GM18868 (cell line): ENCODE data around the gene CACNA1G.

Experiments used
- ATAC-seq: cut with Tn5 transposase; IDR thresholded peaks from one replicate; pipeline ENCODE4 v1.9.1; 2021; ENCODE audit warnings: mild to moderate bottlenecking, moderate library complexity; ENCODE audit not compliant: unreplicated experiment

CACNA1G gene

DNA sequence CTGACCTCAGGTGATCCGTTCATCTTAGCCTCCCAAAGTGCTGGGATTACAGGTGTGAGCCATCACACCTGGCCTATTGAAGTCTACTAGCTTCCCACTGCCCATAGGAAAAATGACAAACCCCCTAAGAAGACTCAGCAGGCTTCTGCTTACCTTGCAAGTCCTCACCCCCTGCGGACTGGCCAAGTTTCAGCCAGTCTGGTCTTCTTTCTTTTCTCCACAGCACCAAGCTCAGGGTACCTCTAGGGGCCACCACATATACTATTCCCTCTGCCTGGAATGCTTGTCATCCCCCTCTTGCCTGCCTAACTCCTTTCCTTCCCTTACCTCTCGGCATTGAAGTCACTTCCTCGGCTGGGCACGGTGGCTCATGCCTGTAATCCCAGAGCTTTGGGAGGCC is 105.3 kb downstream of the CACNA1G start:
- no peak for ATAC-seq

DNA sequence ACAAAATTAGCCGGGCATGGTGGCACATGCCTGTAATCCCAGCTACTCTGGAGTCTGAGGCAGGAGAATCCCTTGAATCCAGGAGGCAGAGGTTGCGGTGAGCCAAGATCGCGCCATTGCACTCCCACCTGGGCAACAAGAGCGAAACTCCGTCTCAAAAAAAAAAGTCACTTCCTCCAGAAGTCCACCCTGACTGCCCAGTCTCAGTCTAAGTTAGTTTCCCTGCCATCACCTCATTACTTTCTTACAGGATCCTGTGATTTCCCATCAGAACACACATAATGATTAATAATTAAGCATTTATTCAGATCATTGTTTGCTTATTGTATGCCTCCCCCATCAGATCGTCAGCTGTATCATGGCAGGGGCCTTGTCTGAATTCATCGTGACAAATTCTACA is 105.8 kb downstream of the CACNA1G start:
- ATAC-seq = no peak

DNA sequence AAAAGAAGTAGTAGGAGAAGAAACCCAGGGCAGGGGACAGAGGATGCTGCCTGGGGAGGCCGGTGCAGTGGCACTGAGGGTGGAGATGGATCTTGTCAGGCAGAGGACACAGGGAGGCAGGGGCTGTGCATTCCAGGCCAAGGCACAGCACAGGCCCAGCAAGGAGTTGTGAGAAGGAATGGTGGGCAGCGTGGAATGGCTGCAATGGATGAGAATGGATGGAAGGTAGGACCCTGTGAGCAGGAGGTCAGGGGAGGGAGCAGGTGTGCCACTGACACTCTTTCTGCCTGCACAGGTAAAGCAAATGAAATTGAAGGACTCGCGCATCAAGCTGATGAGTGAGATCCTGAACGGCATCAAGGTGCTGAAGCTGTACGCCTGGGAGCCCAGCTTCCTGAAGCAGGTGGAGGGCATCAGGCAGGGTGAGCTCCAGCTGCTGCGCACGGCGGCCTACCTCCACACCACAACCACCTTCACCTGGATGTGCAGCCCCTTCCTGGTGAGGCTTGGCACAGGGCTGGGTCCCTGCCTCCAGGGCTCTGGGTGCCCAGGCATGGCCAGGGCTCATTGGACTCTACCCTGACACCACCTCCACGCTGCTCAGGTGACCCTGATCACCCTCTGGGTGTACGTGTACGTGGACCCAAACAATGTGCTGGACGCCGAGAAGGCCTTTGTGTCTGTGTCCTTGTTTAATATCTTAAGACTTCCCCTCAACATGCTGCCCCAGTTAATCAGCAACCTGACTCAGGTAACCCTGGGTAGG is 106.9 kb downstream of the CACNA1G start:
- no peak for ATAC-seq

DNA sequence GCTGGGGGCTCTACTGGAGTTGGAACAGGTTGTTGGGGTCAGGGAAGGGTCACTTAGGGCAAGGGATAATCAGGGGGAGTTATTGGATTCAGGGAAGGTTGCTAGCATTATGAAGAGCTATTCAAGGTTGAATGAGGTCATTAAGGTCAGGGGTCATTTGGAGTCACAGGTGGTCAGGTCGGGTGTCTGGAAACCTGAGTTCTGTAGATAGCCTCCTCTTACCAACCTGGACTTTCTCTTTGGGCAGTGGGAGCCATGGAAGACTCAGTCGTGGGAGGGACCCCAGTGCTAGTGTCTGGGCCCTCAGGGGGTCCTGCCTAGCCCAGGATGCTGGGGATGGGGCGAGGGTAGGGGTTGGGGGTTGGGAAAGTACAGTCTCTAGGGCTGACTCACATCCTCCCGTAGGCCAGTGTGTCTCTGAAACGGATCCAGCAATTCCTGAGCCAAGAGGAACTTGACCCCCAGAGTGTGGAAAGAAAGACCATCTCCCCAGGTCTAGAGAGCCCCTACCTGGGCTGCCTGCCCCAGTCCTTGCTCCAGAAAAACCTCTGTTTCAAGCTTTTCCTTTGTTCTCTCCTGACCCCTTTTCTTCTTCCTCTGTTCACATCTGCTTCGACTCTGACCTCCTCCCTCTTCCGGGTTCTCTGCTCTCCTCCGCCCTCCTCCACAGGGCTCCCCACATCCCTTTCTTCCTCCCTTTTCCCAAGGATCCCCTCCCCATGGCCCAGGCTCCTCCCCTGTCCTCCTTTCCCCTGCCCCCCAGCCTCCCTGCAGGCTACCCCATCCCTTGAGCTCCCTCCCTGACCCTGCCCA is 107.7 kb downstream of the CACNA1G start:
- ATAC-seq = no peak

DNA sequence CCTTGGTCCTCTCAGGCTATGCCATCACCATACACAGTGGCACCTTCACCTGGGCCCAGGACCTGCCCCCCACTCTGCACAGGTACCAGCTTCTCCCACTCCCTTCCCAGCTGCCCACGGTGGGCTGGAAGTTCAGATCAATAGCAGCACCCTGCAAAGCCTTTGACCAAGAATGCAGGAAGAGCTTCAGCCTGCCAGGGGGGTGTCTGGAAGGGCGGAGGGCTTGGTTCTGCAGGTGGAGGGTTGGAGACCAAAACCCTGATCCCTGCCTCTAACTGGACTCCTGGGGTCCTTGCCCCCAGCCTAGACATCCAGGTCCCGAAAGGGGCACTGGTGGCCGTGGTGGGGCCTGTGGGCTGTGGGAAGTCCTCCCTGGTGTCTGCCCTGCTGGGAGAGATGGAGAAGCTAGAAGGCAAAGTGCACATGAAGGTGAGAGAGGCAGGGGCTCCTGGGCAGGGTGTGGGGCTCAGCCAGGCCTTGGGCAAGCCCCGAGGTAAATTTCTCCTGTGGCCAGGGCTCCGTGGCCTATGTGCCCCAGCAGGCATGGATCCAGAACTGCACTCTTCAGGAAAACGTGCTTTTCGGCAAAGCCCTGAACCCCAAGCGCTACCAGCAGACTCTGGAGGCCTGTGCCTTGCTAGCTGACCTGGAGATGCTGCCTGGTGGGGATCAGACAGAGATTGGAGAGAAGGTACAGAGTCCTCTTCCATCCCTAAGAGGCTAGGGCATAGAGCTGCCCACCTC is 108.5 kb downstream of the CACNA1G start:
- ATAC-seq = no peak

DNA sequence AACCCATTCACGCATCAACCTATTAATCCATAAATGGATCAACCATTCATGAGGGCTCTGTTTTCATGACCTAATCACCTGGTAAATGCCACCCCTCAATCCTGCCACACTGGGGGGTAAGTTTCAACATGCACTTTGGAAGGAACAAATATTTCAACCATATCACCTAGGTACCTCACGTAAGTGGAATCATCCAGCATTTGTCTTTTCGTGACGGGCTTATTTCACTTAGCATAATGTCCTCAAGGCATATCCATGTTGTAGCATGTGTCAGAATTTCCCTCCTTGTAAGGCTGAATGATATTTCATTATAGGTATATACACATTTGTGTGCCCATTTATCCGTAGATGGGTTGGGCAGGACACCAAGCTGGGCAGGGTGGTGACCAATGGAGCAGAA is 111.6 kb downstream of the CACNA1G start:
- no peak for ATAC-seq

DNA sequence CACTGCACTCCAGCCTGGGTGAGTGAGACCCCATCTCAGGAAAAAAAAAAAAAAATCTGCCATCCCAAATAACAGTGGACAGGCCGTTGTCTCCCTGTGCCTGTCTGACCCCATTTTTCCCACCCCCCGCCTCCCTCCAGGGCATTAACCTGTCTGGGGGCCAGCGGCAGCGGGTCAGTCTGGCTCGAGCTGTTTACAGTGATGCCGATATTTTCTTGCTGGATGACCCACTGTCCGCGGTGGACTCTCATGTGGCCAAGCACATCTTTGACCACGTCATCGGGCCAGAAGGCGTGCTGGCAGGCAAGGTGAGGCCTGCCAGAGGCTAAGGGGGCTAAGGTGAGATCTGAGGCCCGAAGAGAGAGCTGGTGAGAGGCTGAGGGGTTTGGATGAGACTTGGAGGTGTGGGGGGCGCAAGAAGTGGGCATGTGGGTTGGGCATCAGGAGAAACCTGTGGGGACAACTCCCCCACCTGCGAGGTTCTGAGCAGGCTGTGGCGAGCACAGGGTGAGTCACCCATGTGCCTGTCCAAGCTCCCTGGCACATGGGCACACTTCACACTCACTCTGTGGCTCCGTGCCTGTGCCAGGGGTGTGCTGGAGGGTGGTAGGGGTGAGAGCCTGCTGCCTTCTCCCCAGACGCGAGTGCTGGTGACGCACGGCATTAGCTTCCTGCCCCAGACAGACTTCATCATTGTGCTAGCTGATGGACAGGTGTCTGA is 112.5 kb downstream of the CACNA1G start:
- ATAC-seq = no peak

DNA sequence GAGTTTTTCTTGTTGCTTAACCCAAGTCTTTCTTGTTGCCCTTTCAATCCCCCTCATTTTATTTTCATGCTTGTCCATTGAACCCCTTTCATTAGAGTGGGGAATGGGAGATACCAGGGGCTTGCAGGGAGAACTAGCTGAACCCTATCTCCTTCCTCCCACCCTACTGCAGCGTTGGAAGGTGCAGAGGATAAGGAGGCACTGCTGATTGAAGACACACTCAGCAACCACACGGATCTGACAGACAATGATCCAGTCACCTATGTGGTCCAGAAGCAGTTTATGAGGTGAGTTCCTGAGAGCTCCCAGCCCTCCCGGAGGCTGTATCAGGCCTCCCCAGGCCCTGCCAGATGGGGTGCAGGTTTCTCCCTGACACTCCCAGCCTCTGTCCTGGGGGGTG is 114.7 kb downstream of the CACNA1G start:
- ATAC-seq = no peak

DNA sequence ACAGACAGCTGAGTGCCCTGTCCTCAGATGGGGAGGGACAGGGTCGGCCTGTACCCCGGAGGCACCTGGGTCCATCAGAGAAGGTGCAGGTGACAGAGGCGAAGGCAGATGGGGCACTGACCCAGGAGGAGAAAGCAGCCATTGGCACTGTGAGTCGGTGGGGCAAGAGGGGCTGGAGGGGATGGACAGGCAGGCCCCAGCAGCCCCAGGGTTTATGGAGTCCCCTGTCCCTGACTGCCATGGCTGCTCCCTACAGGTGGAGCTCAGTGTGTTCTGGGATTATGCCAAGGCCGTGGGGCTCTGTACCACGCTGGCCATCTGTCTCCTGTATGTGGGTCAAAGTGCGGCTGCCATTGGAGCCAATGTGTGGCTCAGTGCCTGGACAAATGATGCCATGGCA is 115.1 kb downstream of the CACNA1G start:
- ATAC-seq = no peak

DNA sequence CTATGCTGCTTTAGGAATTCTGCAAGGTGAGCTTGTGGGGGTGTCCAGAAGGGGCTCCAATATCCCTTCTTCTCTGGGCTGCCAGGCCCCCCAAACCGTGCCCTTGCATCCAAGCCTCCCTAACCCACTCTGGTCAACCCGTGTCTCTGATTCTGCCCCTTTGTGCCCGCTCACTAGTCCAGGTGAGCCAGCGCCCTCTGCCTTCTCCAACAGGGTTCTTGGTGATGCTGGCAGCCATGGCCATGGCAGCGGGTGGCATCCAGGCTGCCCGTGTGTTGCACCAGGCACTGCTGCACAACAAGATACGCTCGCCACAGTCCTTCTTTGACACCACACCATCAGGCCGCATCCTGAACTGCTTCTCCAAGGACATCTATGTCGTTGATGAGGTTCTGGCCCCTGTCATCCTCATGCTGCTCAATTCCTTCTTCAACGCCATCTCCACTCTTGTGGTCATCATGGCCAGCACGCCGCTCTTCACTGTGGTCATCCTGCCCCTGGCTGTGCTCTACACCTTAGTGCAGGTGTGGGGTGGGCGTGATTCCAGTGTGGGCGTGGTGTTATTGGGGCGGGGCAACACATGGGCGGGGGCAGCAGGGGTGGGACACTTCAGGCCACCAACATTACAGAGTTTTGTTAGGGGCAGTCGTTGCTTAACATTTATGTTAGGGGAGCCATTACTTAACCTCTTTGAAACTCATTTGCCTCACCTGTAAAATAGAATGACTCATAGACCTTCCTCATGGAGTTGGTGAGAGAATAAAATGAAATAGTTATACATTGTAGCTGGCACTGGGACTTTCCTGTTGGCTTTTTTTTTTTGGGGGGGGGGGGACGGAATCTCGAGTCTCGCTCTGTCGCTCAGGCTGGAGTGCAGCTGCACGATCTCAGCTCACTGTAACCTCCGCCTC is 115.8 kb downstream of the CACNA1G start:
- ATAC-seq = no peak
